Ectodermal cell (in vitro differentiated cells): ENCODE results near the gene VANGL2.
A peak's percentile ranks its signal among the peaks of the same experiment; 100 is the strongest.
"Not testable (repeated sequence)": the region's sequence is repeated elsewhere in the genome, so short reads cannot be mapped to it uniquely, and the experiment has no call there.

Experiments used
- H3K27ac ChIP-seq: 2 replicates; pipeline ENCODE4 v1.7.0; 2013; ENCODE audit warnings: mild to moderate bottlenecking, low read depth, low read length; ENCODE audit not compliant: insufficient read depth, poor library complexity, severe bottlenecking
- H3K27me3 ChIP-seq: 2 replicates; pipeline ENCODE4 v1.7.0; 2013; ENCODE audit warnings: mild to moderate bottlenecking, low read length; ENCODE audit not compliant: insufficient read depth, control insufficient read depth, poor library complexity, severe bottlenecking
- H3K36me3 ChIP-seq: one replicate; pipeline ENCODE4 v1.7.0; 2013; ENCODE audit warnings: low read length; ENCODE audit not compliant: control insufficient read depth, insufficient read depth
- H3K4me1 ChIP-seq: one replicate; pipeline ENCODE4 v1.7.0; 2013; ENCODE audit warnings: low read length; ENCODE audit not compliant: control insufficient read depth, insufficient read depth
- H3K4me3 ChIP-seq: 2 replicates; pipeline ENCODE4 v1.7.0; 2013; ENCODE audit warnings: low read depth, low read length, control low read depth; ENCODE audit not compliant: insufficient read depth
- H3K9me3 ChIP-seq: 2 replicates; pipeline ENCODE4 v1.7.0; 2013; ENCODE audit warnings: mild to moderate bottlenecking, low read length, moderate library complexity; ENCODE audit not compliant: control insufficient read depth
- WGBS, 2 experiments: methylation state at CpG; one replicate each; pipeline ENCODE4 v1.1.7; 2013; ENCODE audit warnings: missing lambda C conversion rate in 2 of 2; 5-methylcytosine and 5-hydroxymethylcytosine counted together

The VANGL2 gene

DNA sequence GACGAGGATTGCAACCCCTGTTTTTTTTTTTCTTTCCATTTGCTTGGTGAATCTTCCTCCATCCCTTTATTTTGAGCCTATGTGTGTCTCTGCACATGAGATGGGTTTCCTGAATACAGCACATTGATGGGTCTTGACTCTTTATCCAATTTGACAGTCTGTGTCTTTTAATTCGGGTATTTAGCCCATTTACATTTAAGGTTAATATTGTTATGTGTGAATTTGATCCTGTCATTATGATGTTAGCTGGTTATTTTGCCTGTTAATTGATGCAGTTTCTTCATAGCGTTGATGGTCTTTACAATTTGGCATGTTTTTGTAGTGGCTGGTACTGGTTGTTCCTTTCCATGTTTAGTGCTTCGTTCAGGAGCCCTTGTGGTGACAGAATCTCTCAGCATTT lies 12.0 kb upstream of the VANGL2 start:
- not testable (repeated sequence) for H3K27me3 ChIP-seq, H3K4me3 ChIP-seq, H3K27ac ChIP-seq, H3K4me1 ChIP-seq, H3K9me3 ChIP-seq, H3K36me3 ChIP-seq
- 27 to 43% methylated on average over 3 to 4 of the region's 4 CpGs for WGBS, 2 experiments

DNA sequence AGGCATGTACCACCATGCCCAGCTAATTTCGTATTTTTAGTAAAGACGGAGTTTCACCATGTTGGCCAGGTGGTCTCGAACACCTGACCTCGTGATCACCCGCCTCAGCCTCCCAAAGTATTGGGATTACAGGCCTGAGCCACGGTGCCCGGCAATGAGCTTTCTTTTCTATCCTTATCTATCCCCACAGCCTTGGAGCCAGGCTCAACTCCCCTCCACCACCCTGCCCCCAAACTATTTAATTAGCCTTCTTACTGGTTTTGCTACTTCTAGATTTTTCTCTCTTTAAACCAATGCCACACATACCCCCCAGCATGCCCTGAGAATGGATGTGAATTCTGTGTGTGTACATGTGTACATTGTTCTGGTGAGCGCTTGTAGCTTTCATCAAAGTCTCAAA lies 5.7 kb upstream of the VANGL2 start:
- Histone ChIP-seq H3K4me1 (peaks cover 18% of the 10 kb centered on the region), H3K27ac (no peak overlapping the region), H3K4me3 (no peak overlapping the region), H3K36me3 (no peaks in the 10 kb centered on the region), H3K27me3 (no peaks in the 10 kb centered on the region), H3K9me3 (no peaks in the 10 kb centered on the region)
- WGBS, 2 experiments = 95 to 96% methylated on average over 8 of the region's 8 CpGs

DNA sequence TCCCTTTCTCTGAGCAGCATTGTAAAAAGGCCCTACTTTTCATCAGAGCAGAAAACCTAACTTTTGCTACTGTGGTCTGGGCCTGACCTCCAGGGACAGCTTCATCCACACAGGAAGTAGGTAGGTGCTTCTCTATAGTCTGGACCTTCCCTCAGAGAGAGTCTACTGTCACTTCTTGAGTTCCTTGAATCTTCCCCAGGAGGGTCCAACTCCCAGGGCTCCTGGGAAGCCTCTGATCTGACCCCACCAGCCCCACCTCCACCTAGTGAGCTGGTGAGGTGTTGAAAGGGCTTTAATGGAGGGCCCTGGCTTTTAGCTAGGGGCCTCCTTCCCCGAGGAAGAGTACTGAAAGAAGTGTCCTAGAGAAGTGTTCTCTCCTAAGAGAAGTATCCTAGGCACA lies 2.7 kb upstream of the VANGL2 start:
- WGBS, 2 experiments = 91 to 100% methylated on average over 1 of the region's 1 CpG
- Histone ChIP-seq H3K4me3 (no peak overlapping the region), H3K9me3 (no peaks in the 10 kb centered on the region), H3K4me1 (peaks cover 27% of the 10 kb centered on the region), H3K27ac (no peak overlapping the region), H3K36me3 (no peaks in the 10 kb centered on the region), H3K27me3 (no peaks in the 10 kb centered on the region)

DNA sequence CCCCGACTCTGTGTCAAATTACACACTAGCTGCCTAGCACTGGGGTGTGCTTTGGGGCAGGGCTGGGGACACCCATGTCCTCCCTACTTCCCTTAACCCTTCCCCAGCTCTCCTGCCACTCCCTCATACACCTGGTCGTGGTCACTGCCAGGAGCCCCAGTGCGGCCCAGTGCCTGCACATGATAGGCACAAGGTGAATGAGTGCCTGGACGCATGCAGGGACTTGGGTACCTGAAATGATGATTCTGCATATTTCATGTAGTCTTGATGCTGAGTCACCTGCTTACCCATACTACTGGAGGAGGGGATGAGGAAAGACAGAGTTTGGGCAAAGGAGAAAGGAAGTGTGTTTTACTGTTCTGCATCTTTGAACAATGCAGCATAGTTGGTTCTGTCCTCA lies 1.5 kb upstream of the VANGL2 start:
- Histone ChIP-seq H3K36me3 (no peaks in the 10 kb centered on the region), H3K27ac (no peak overlapping the region), H3K9me3 (no peaks in the 10 kb centered on the region), H3K4me3 (no peak overlapping the region), H3K27me3 (no peaks in the 10 kb centered on the region), H3K4me1 (peaks cover 39% of the 10 kb centered on the region)
- WGBS, 2 experiments = 88% methylated on average over 4 of the region's 4 CpGs

DNA sequence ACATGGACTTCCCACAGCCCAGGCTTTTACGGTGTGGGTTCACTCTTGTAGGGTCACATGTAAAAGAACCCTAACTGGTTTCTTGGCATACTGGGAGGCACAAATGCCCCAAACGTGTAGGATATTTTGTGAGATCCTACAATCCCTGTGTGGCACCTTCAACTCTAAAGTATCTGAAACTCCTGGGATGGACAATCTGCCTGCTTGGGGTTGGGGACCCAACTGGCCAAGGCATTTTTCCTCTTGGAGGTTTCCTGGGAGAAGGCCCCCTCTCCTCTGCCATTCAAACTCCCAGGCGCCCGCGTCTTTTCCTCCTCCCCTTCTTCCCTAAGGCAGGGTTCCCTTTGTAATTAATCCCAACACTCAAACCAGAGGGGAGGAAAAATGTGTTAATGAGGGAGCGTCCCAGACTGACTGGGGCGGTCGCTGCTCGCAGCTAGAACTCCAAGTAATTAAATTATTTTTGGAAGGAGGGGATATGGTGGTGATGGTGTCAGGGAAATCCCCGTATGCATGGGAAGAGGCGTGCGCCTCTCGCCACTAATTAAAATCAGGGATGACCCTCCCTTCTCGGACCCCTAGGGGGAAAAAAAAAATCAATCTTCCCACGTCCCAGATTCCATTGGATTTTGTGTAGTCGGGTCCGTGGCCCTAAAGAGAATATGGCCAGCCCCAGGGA lies 681 bp upstream of the VANGL2 start:
- H3K27ac ChIP-seq = peak overlapping the region; percentile 97
- 6 to 9% methylated on average over 14 to 17 of the region's 17 CpGs for WGBS, 2 experiments
- no peaks in the 10 kb centered on the region for H3K27me3 ChIP-seq
- H3K4me1 ChIP-seq = peaks cover 48% of the 10 kb centered on the region
- no peaks in the 10 kb centered on the region for H3K9me3 ChIP-seq
- peak overlapping the region; percentile 50 for H3K4me3 ChIP-seq
- no peaks in the 10 kb centered on the region for H3K36me3 ChIP-seq

DNA sequence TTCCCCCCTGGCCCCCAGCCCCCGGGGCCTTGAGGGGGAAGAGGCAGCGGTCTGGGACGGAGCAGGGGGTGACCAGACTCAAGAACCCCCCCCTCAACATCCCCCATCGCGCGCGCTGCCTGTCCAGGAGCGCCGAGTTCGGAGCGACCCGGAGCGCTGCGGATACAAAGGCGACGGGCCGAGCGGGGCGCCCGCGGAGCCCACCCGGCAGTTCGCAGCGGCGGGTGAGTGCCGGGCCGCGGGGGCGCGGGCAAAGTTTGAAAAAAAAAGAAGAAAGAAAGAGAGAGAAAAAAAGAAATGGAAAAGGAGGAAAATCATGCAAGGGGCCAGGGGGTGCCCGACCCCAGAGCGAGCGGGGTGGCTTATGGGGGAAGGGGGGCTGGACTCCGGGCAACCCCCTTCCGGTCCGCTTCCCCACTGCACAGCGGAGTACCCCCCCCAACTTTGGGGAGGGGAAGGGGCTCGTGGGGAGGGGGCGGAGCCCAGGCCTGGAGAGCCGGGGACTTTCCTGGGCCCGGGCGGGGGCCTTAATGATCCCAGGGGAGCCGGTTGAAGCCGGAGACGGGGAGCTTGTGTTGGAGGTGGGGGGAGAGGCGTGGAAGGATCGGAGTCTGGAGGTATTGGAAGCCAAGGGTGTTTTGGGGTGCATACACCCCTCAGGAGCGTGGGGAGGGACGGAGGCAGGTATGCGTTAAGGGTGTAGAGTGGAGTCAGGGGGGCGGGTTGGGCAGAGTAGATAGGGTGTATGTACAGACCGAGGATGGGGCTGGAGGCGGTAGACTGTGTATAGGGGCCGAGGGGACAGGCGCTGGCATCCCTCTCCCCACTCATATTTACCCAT lies 502 bp downstream of the VANGL2 start:
- 0 to 1% methylated on average over 52 to 55 of the region's 55 CpGs for WGBS, 2 experiments
- Histone ChIP-seq H3K27ac (peak overlapping the region; percentile 92), H3K36me3 (no peaks in the 10 kb centered on the region), H3K27me3 (no peaks in the 10 kb centered on the region), H3K9me3 (no peaks in the 10 kb centered on the region), H3K4me1 (peaks cover 59% of the 10 kb centered on the region), H3K4me3 (peak overlapping the region; percentile 83)

DNA sequence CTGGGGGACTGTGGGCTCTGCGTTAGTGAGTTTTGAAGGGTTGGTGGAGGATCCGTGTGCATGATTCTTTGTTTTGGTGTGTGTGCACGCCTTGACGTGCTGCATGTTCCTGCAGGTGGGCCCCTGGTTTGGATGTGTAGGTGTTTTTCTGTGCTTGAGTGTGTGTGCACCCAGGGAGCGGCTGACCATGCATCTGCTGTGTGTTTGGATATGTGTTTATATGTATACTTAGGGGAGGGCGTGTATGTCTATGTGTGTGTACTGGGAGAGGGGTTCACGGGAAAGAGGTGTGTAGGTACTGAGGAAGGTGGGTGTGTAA lies 1.1 kb downstream of the VANGL2 start:
- H3K27me3 ChIP-seq = no peaks in the 10 kb centered on the region
- 16% methylated on average over 7 of the region's 7 CpGs for WGBS, 2 experiments

DNA sequence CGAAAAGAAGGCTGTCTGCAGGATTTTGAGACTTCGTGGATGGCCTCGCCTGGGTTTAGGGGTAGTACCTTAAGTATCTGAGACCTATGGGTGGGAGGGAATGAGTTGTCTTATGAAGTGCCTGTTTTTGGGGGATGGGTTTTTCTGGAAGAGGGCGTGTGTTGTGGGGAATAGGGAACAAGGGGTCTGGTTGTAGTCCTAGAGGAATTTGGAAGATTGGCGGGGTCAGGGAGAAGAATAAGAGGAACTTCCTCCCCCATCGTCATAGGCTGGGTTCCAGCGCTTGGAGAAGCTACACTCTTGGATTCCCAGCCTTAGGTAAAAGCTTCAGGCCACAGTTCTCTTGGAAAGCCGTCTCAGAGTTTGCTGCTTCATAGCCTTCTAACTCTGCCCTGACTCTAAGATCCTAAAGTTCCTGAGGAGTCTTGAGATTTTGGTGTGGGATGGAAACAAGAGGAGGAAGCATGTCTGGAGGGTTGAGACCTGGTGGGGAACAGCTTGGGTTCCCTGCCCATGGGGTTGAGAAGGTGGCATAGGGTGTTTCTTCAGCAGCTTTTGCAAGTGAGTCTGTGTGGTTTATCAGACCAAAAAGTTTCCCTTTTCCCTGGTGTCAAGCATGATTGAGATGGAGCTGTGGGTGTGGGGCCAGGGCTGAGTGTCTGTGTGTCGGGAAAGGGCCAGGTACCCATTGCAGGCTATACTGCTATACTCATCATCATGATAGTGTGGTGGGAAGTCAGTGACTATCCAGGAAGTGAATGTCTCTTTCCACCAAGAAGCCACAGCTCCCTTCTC lies 1.8 kb downstream of the VANGL2 start:
- Histone ChIP-seq H3K4me1 (peaks cover 71% of the 10 kb centered on the region), H3K9me3 (no peaks in the 10 kb centered on the region), H3K36me3 (peaks cover 3% of the 10 kb centered on the region), H3K4me3 (peak overlapping the region; percentile 83), H3K27me3 (no peaks in the 10 kb centered on the region), H3K27ac (no peak overlapping the region)
- WGBS, 2 experiments = 55 to 58% methylated on average over 9 of the region's 9 CpGs

More for the DNA sequence above, 1.1 kb downstream of the VANGL2 start:
- H3K27ac ChIP-seq = no peak overlapping the region
- peaks cover 65% of the 10 kb centered on the region for H3K4me1 ChIP-seq
- H3K9me3 ChIP-seq = no peaks in the 10 kb centered on the region
- peak overlapping the region; percentile 83 for H3K4me3 ChIP-seq
- H3K36me3 ChIP-seq = no peaks in the 10 kb centered on the region

DNA sequence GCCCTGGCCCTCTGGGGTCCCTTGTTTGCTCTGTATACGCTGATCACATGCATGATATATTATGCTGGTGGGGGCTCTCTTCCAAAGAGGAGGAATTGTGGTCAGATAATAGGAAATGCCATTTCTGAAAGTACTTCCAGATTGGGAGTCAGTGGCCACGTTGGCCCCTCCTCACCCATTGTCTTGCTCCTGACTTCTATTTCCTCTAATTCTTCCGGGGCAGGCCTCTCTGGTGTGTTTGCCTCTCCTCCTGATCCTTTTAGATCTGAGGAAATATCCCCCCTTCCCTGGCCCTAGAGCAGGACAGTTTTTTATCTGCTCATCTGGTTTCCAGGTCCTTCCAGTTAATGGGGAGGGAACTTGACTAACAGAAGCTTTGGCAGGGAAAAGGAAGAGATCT lies 2.9 kb downstream of the VANGL2 start:
- Histone ChIP-seq H3K4me3 (peak overlapping the region; percentile 83), H3K27me3 (no peaks in the 10 kb centered on the region), H3K9me3 (no peaks in the 10 kb centered on the region), H3K4me1 (peaks cover 77% of the 10 kb centered on the region), H3K36me3 (peaks cover 7% of the 10 kb centered on the region), H3K27ac (no peak overlapping the region)
- WGBS, 2 experiments = 42 to 43% methylated on average over 3 of the region's 3 CpGs

DNA sequence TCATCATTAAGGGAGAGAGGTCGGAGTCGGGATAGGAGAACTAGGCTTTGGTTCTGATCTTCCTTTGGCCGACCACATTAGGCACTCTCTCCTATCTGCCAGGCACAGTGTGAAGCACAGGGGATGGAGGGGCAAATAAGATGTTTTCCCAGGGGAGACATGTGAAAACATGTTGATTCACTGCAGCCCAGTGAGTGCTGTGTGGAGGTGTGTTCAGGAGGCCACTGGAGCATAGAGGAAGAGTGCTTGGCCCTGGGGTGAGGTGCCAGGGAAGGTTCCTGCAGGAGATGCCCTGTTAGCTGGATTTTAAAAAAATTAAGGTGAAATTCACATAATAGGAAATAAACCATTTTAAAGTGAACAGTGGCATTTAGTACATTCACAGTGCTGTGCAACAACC lies 3.7 kb downstream of the VANGL2 start:
- 90 to 97% methylated on average over 3 of the region's 3 CpGs for WGBS, 2 experiments
- peaks cover 77% of the 10 kb centered on the region for H3K4me1 ChIP-seq
- no peaks in the 10 kb centered on the region for H3K9me3 ChIP-seq
- H3K27me3 ChIP-seq = no peaks in the 10 kb centered on the region
- no peak overlapping the region for H3K27ac ChIP-seq
- peak overlapping the region; percentile 83 for H3K4me3 ChIP-seq
- H3K36me3 ChIP-seq = peaks cover 7% of the 10 kb centered on the region
